Upper lobe of left lung (tissue), 4 donors: ENCODE results near the gene ZNF662.

ENCODE experiments used
- EP300 ChIP-seq, 4 donors: sonication (generic); formaldehyde crosslinking; IDR thresholded peaks; one replicate each; pipeline ENCODE4 v1.5.1; 2017; ENCODE audit warnings: antibody characterized with exemption in 4 of 4, control low read depth in 2 of 4
- POLR2AphosphoS5 ChIP-seq, 2 donors: sonication (generic); formaldehyde crosslinking; IDR thresholded peaks; one replicate each; pipeline ENCODE4 v1.5.1; 2017; ENCODE audit warnings: antibody characterized with exemption in 2 of 2
- TF ChIP-seq, protein P1 (sequence below), 6 experiments: fragments of 450-650 bp in 4 of 6; fragments of 200-600 bp in 2 of 6; sonication (generic) in 2 of 6; IDR thresholded peaks; one replicate each; pipeline ENCODE4 v1.5.1; 2016 to 2019; ENCODE audit warnings: antibody characterized with exemption in 6 of 6

DNA sequence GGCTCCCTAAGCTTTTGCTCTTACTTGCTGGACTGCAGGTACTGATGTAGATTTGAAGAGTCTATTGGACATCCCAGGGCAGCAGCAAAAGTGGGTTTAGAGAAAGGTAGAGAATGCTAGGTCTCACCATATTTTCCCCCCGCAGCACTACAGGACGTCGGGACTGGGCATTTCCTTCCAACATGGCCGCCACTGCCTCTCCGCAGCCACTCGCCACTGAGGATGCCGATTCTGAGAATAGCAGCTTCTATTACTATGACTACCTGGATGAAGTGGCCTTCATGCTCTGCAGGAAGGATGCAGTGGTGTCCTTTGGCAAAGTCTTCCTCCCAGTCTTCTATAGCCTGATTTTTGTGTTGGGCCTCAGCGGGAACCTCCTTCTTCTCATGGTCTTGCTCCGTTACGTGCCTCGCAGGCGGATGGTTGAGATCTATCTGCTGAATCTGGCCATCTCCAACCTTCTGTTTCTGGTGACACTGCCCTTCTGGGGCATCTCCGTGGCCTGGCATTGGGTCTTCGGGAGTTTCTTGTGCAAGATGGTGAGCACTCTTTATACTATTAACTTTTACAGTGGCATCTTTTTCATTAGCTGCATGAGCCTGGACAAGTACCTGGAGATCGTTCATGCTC lies 41.5 kb upstream of the ZNF662 start:
- TF ChIP-seq POLR2AphosphoS5 (IDR thresholded peaks at IDR 0.05) (no peak), EP300 (IDR thresholded peaks at IDR 0.05) (no peak)
- TF ChIP-seq, protein P1, sequence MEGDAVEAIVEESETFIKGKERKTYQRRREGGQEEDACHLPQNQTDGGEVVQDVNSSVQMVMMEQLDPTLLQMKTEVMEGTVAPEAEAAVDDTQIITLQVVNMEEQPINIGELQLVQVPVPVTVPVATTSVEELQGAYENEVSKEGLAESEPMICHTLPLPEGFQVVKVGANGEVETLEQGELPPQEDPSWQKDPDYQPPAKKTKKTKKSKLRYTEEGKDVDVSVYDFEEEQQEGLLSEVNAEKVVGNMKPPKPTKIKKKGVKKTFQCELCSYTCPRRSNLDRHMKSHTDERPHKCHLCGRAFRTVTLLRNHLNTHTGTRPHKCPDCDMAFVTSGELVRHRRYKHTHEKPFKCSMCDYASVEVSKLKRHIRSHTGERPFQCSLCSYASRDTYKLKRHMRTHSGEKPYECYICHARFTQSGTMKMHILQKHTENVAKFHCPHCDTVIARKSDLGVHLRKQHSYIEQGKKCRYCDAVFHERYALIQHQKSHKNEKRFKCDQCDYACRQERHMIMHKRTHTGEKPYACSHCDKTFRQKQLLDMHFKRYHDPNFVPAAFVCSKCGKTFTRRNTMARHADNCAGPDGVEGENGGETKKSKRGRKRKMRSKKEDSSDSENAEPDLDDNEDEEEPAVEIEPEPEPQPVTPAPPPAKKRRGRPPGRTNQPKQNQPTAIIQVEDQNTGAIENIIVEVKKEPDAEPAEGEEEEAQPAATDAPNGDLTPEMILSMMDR (IDR thresholded peaks at IDR 0.05), result no peak
